ENCODE measurements around the gene SMURF2.

GRCh38 chr17:64648234-64648633 lies 13.9 kb downstream of the SMURF2 start:
- TF ChIP-seq CTCF (IDR thresholded peaks at IDR 0.05; ENCODE audit: insufficient read depth, low read depth, low read length) (no peak), EZH2 (IDR thresholded peaks at IDR 0.05; ENCODE audit: insufficient read depth, low read length) (no peak)

All from astrocyte (in vitro differentiated cells and primary cell).